Heart left ventricle (tissue), 16 donors: ENCODE results near the gene TTC16. TPM values are rescaled to one million over a fixed set of nuclear protein-coding genes. Genes with fewer than 3 reads are reported as not detected.

Experiments used
- ATAC-seq, 4 donors: fragments of 200-7000 bp; cut with Tn5 transposase; one replicate each; pipeline ENCODE4 v1.9.1; 2020 to 2022; ENCODE audit warnings: moderate library complexity in 4 of 4, mild to moderate bottlenecking in 3 of 4, moderate number of reproducible peaks in 1 of 4
- DNase-seq, 5 donors: peaks; one replicate each; pipeline ENCODE4 v3.0.0-alpha.2; 2020
- H3K27ac ChIP-seq, 12 donors: fragments of 200-600 bp; sonication (generic) in 4 of 12; one replicate each; pipeline versions ENCODE4 v1.5.0 to v1.8.0; 2016 to 2022; ENCODE audit warnings: mild to moderate bottlenecking in 2 of 12
- H3K27me3 ChIP-seq, 9 donors: fragments of 200-600 bp; sonication (generic) in 2 of 9; one replicate each; pipeline versions ENCODE4 v1.5.1 to v1.8.0; 2016 to 2022; ENCODE audit warnings: mild to moderate bottlenecking in 3 of 9
- H3K36me3 ChIP-seq, 9 donors: fragments of 200-600 bp; sonication (generic) in 2 of 9; one replicate each; pipeline versions ENCODE4 v1.5.0 to v1.8.0; 2018 to 2022; ENCODE audit warnings: mild to moderate bottlenecking in 2 of 9
- H3K4me1 ChIP-seq, 12 donors: fragments of 200-600 bp; sonication (generic) in 4 of 12; one replicate each; pipeline versions ENCODE4 v1.5.0 to v1.8.0; 2016 to 2022; ENCODE audit warnings: mild to moderate bottlenecking in 3 of 12
- H3K4me3 ChIP-seq, 12 donors: fragments of 200-600 bp; sonication (generic) in 4 of 12; one replicate each; pipeline versions ENCODE4 v1.5.0 to v1.8.0; 2017 to 2022; ENCODE audit warnings: mild to moderate bottlenecking in 9 of 12, moderate library complexity in 4 of 12
- H3K9me3 ChIP-seq, 12 donors: fragments of 200-600 bp; sonication (generic) in 4 of 12; one replicate each; pipeline versions ENCODE4 v1.5.0 to v1.8.0; 2016 to 2022; ENCODE audit warnings: mild to moderate bottlenecking in 1 of 12
- CTCF ChIP-seq, 12 donors: fragments of 200-600 bp; sonication (generic) in 4 of 12; IDR thresholded peaks; one replicate each; pipeline versions ENCODE4 v1.5.0 to v1.8.0; 2018 to 2022; ENCODE audit warnings: antibody characterized with exemption in 12 of 12, mild to moderate bottlenecking in 5 of 12
- POLR2A ChIP-seq, 2 donors: fragments of 450-650 bp; IDR thresholded peaks; one replicate each; pipeline ENCODE4 v1.6.1; 2017; ENCODE audit warnings: antibody characterized with exemption in 2 of 2, mild to moderate bottlenecking in 2 of 2, moderate library complexity in 2 of 2
- WGBS, 4 donors: extraction: QIAGEN DNeasy Blood & Tissue Kit in 2 of 4; methylation state at CpG; one replicate each; pipeline versions ENCODE4 v1.1.5 to v1.1.7; 2013 to 2018; 5-methylcytosine and 5-hydroxymethylcytosine counted together
- intact Hi-C, 10 donors: fragments of 100-400 bp; cut with DNase I; formaldehyde crosslinking; loops; one replicate each; pipeline versions ENCODE4 v1.11.1 to v1.14.2; 2022
- polyA plus RNA-seq, 2 donors: library from polyadenylated mRNA; stranded (reverse); fragments of 200-250 nt; gene quantifications; one replicate each; pipeline ENCODE4 v1.2.3, GENCODE V29; 2013
- total RNA-seq, 9 donors: library from RNA; depleted of rRNA in 2 of 9; stranded (reverse); fragments of >200 nt in 2 of 9; fragmentation: NEBNext Ultra II Directional in 3 of 9; extraction: Animal tissue kit (Norgen Biotek cat#: 25700) in 3 of 9; gene quantifications; one replicate each; pipeline versions ENCODE4 v1.1.0 to v1.2.4, GENCODE V29; 2016 to 2023
- donor health status: ischemic (EF 13 %, LVEDD 7.1; RV severe dilation, severe dysfunction).
- donor health status: healthy with polysubstance abuse.
- donor health status: DM: no; HTN: yes; CAD: no.
- donor health status: DM: no; HTN: no; CAD: no.
- donor health status: ischemic (EF 25% LVEDD 6.9; RV normal size, moderate dysfunction).
- donor health status: ischemic (EF 25% LVEDD 5.7; RV mildly dilated, moderate dysfunction).
- donor health status: healthy.
- donor health status: DM: yes; HTN: yes; CAD: no.
- donor health status: ischemic (EF 35%, LVEDD 5.7; RV mildly dilated, moderate dysfunction).
- donor health status: nonischemic (EF 11% LVEDD 7.7; RV severe dilation, severe dysfunction).
- donor health status: DM: yes; HTN: yes; CAD: no.
- donor health status: PGD.
- donor health status: ischemic (EF 29% LVEDD 5.4; RV normal size, mild dysfunction).
- donor health status: nonischemic (EF 23%, LVEDD 6.1; RV moderate dilation, normal function).

TTC16 gene
- total and polyA plus RNA-seq, 11 donors: 0.09 to 0.61 (median 0.27) TPM; not detected in 2

- Histone ChIP-seq H3K4me1 (peaks cover 0 to 4% (median 0%) of the 10 kb centered on the region in 12 donors), H3K36me3 (peaks cover 0 to 41% (median 26%) of the 10 kb centered on the region in 9 donors), H3K27me3 (no peaks in the 10 kb centered on the region), H3K27ac (no peak overlapping the region), H3K4me3 (no peak overlapping the region), H3K9me3 (no peaks in the 10 kb centered on the region)
- intact Hi-C loops: loop anchor here in 1 of 10 donors (5.0 kb wide), 1 partner anchor 41 kb away; no protein-coding TSS in a partner anchor
- ATAC-seq (no peak), DNase-seq (no peak)
- WGBS, 4 donors: 91 to 100% (median 97%) methylated on average over 4 of the region's 4 CpGs
- no peak for TF ChIP-seq POLR2A (IDR thresholded peaks at IDR 0.05)
- TF ChIP-seq CTCF (IDR thresholded peaks at IDR 0.05): no peak
Observed at GRCh38 chr9:127693697-127694096, 22.2 kb upstream of the TTC16 start.

- peaks cover 0 to 14% (median 8%) of the 10 kb centered on the region in 12 donors for H3K4me1 ChIP-seq
- no peak overlapping the region for H3K4me3 ChIP-seq
- no peaks in the 10 kb centered on the region for H3K27me3 ChIP-seq
- WGBS, 4 donors: 72 to 79% (median 74%) methylated on average over 9 of the region's 9 CpGs
- TF ChIP-seq CTCF (IDR thresholded peaks at IDR 0.05) (no peak), POLR2A (IDR thresholded peaks at IDR 0.05) (no peak)
- DNase-seq (no peak), ATAC-seq (no peak)
- H3K36me3 ChIP-seq: peaks cover 0 to 27% (median 16%) of the 10 kb centered on the region in 9 donors
- no peaks in the 10 kb centered on the region for H3K9me3 ChIP-seq
- intact Hi-C loops: loop anchor here in 1 of 10 donors (5.0 kb wide), 1 partner anchor 43 kb away; no protein-coding TSS in a partner anchor
- H3K27ac ChIP-seq: no peak overlapping the region
Observed at GRCh38 chr9:127694890-127695720, 20.8 kb upstream of the TTC16 start.

- Histone ChIP-seq H3K4me1 (peaks cover 0 to 14% (median 8%) of the 10 kb centered on the region in 12 donors), H3K4me3 (no peak overlapping the region), H3K9me3 (no peaks in the 10 kb centered on the region), H3K27ac (no peak overlapping the region), H3K27me3 (no peaks in the 10 kb centered on the region), H3K36me3 (peaks cover 0 to 2% (median 0%) of the 10 kb centered on the region in 9 donors)
- DNase-seq: no peak
- intact Hi-C loops: no loop called here
- no peak for ATAC-seq
- WGBS, 4 donors: 72 to 78% (median 75%) methylated on average over 5 of the region's 5 CpGs
- TF ChIP-seq POLR2A (IDR thresholded peaks at IDR 0.05) (no peak), CTCF (IDR thresholded peaks at IDR 0.05) (no peak)
Observed at GRCh38 chr9:127697575-127697974, 18.3 kb upstream of the TTC16 start.

- DNase-seq (no peak), ATAC-seq (no peak)
- no peaks in the 10 kb centered on the region for H3K9me3 ChIP-seq
- intact Hi-C loops: no loop called here
- no peaks in the 10 kb centered on the region for H3K36me3 ChIP-seq
- peaks cover 0 to 14% (median 8%) of the 10 kb centered on the region in 12 donors for H3K4me1 ChIP-seq
- TF ChIP-seq POLR2A (IDR thresholded peaks at IDR 0.05) (no peak), CTCF (IDR thresholded peaks at IDR 0.05) (no peak)
- H3K27me3 ChIP-seq: no peaks in the 10 kb centered on the region
- H3K27ac ChIP-seq: peak overlapping the region in 7 of 12 donors; percentile 84 to 90 (median 88)
- H3K4me3 ChIP-seq: no peak overlapping the region
- WGBS, 4 donors: 96 to 97% (median 96%) methylated on average over 5 of the region's 5 CpGs
Observed at GRCh38 chr9:127698386-127698785, 17.5 kb upstream of the TTC16 start.
